ENCODE data around the gene GRK3. TPM values are rescaled to one million over a fixed set of nuclear protein-coding genes. Genes with fewer than 3 reads are reported as not detected.
A peak's percentile ranks its signal among the peaks of the same experiment; 100 is the strongest.
"Not testable (repeated sequence)": the region's sequence is repeated elsewhere in the genome, so short reads cannot be mapped to it uniquely, and the experiment has no call there.

Gene GRK3
- total RNA-seq, 1 donor from 2014 or later = 4.0 TPM

DNA sequence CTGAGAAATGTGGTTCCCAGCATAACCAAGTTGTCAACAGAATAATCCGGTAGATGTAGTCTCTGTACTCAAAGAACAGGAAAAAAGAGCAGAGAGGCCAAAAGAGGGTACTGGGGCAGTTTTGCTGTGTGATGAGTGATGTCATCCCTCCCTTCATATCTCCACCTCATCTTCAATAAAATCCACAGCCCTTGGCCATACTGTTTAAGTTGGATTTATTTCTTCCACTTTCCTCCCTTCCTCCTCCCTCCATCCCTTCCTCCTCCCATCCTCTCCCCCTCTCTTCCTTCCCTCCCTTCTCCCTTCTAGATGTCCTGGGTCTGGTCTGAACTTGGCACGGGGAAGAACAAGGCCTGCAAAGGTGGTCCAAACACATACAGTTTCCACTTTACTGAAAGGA, 18.2 kb upstream of the GRK3 start:
- intact Hi-C loops (cut with DNase I) = no loop called here
- DNase-seq (ENCODE audit: missing footprints) (no peak), ATAC-seq (no peak)

- intact Hi-C loops (cut with DNase I) = no loop called here
- peak; percentile 37 for ATAC-seq
- no peak for DNase-seq (ENCODE audit: missing footprints)
Observed at GRCh38 chr22:25546751-25547150, 17.7 kb upstream of the GRK3 start.

DNA sequence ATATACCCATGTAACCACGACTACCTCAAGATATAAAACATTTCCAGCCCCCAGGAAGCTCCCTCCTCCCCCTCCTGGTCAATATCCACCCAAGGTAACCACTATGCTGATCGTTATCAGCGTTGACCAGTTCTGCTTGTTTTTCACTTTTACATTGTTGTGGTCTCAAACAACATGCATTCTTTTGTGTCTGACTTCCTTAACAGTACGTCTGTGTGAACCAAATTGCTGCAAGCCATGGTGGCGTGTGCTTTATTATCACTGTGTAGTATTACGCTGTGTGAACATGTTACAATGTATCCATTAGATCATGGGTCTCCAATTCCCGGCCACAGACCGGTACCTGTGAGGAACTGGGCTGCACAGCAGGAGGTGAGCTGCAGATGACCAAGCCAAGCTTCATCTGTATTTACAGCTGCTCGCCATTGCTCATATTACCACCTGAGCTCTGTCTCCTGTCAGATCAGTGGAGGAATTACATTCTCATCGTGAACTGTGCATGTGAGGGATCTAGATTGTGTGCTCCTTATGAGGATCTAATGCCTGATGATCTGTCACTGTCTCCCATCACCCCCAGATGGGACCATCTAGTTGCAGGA, 15.5 kb upstream of the GRK3 start:
- ATAC-seq (no peak), DNase-seq (ENCODE audit: missing footprints) (no peak)
- intact Hi-C loops (cut with DNase I) = no loop called here

GRCh38 chr22:25551396-25551795, 13.1 kb upstream of the GRK3 start:
- no peak for ATAC-seq
- intact Hi-C loops (cut with DNase I) = no loop called here
- DNase-seq (ENCODE audit: missing footprints) = no peak

DNA sequence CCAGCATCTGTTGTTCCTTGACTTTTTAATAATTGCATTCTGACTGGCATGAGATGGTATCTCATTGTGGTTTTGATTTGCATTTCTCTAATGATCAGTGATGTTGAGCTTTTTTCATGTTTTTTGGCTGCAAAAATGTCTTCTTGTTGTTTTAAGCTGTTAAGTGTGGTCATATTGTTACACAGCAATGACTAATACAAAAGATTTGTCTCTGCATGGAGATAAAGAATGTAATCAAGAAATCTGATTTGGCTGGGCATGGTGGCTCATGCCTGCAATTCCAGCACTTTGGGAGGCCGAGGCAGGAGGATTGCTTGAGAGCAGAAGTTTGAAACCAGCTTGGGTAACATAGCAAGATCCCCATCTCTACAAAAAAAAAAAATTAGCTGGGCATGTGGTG, 12.1 kb upstream of the GRK3 start:
- ATAC-seq; DNase-seq (ENCODE audit: missing footprints); intact Hi-C loops (cut with DNase I): not testable (repeated sequence)

- DNase-seq (ENCODE audit: missing footprints) (no peak), ATAC-seq (no peak)
- intact Hi-C loops (cut with DNase I) = no loop called here
Observed at GRCh38 chr22:25553131-25553530, 11.3 kb upstream of the GRK3 start.

- intact Hi-C loops (cut with DNase I) = no loop called here
- DNase-seq (ENCODE audit: missing footprints) (no peak), ATAC-seq (no peak)
Observed at GRCh38 chr22:25554238-25554671, 10.2 kb upstream of the GRK3 start.

- intact Hi-C loops (cut with DNase I) = no loop called here
- ATAC-seq (peak; percentile 13), DNase-seq (ENCODE audit: missing footprints) (no peak)
Observed at GRCh38 chr22:25554689-25555088, 9.8 kb upstream of the GRK3 start.

GRCh38 chr22:25555586-25555985, 8.9 kb upstream of the GRK3 start:
- no peak for ATAC-seq
- intact Hi-C loops (cut with DNase I) = no loop called here
- DNase-seq (ENCODE audit: missing footprints) = no peak

GRCh38 chr22:25557218-25557617, 7.3 kb upstream of the GRK3 start:
- intact Hi-C loops (cut with DNase I) = no loop called here
- DNase-seq (ENCODE audit: missing footprints) = no peak
- no peak for ATAC-seq

DNA sequence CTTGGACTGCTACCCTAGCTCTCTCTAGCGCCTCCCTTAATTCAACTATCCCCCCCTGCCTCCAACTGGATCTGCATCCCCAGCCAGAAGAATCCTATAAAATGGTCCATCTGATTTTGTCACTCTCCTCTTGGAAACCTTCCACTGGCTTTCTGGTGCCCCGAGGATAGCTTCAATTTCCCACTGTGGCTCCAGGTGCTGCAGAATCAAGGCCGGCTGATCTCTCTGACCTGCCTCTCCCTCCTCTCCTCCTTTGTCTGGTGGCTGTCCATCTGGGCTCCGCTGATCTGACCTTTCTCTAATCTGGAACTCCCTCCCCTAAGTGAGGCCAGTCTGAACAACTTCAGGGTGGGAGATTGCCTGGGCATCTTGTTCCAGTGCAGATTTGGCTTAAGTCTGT, 6.1 kb upstream of the GRK3 start:
- ATAC-seq = no peak
- DNase-seq (ENCODE audit: missing footprints) = no peak
- intact Hi-C loops (cut with DNase I) = no loop called here

DNA sequence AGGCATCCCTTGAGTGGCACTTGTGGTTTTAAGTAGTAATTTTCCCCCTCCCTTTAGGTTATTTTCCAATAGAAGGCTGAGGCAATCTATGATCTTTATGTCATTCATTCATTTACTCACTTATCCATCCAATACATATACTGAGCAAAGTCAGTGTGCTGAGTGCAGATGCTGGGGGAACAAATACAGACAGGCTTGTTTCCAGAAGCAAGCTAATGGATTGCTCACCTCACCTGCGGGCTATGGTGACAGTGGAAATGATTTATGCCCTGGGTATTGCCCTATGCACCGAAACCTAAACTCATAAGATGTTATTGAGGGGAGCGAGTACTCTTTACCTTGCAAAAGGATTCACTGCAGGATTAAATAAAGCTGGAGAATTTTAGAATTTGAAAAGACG, 4.6 kb upstream of the GRK3 start:
- intact Hi-C loops (cut with DNase I) = loop anchor here (5.0 kb wide), 1 partner anchor 142 kb away; no protein-coding TSS in a partner anchor
- DNase-seq (ENCODE audit: missing footprints); ATAC-seq: not testable (repeated sequence)

GRCh38 chr22:25561182-25561581, 3.3 kb upstream of the GRK3 start:
- not testable (repeated sequence) for ATAC-seq; DNase-seq (ENCODE audit: missing footprints)
- intact Hi-C loops (cut with DNase I) = loop anchor here (5.0 kb wide), 1 partner anchor 141 kb away; no protein-coding TSS in a partner anchor

DNA sequence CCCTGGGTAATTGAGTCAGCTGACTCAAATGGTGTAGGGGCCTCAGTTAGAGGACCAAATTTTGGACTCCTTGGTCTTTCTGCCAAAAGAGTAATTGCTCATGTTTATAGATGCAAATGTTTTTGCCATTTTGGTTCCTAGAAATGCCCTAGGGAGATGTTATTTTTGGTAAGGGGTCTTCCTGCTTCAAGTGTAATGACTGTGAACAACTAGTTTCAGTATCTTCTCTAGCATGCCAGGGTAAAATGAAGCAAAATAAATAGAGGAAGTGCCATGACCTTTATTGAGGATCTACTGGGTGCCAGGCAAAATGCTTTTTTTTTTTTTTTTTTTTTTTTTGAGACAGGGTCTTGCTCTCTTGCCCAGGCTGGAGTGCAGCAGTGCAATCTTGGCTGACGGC, 2.5 kb upstream of the GRK3 start:
- not testable (repeated sequence) for DNase-seq (ENCODE audit: missing footprints)
- intact Hi-C loops (cut with DNase I) = loop anchor here (5.0 kb wide), 1 partner anchor 140 kb away; no protein-coding TSS in a partner anchor

GRCh38 chr22:25562966-25563760, 1.3 kb upstream of the GRK3 start:
- DNase-seq (ENCODE audit: missing footprints); ATAC-seq: not testable (repeated sequence)
- intact Hi-C loops (cut with DNase I) = loop anchor here (5.0 kb wide), 1 partner anchor 139 kb away; no protein-coding TSS in a partner anchor

More for the DNA sequence above, 2.5 kb upstream of the GRK3 start:
- not testable (repeated sequence) for ATAC-seq

DNA sequence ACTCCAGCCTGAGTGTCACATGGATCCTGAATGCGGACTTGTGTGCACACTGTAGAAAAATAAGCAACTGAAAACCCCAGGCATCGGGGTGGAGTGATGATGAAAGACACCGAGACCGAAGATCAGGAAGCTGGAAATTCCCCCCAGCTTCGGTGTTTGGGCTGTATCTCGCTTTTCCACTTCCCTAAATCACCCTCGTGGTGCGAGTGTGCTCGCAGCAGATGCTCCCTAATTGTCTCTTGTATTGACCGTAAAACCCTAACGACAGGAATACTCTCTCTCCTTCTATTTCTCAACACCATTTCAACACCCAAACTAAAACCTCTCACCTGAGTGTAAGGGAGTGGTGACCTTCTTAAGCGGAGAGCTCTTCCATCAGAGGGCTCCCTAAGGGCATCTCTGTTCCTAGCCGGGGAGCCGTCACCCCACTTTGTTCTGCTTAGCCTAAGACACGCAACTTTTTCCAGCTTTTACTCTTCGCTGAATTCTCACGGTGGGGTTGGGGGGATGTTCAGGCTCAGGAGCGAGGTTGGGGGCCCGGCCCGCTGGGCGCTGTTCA, 635 bp upstream of the GRK3 start:
- intact Hi-C loops (cut with DNase I) = loop anchor here (5.0 kb wide), 1 partner anchor 138 kb away; no protein-coding TSS in a partner anchor
- DNase-seq (ENCODE audit: missing footprints) (peak; percentile 73), ATAC-seq (peak; percentile 48)

DNA sequence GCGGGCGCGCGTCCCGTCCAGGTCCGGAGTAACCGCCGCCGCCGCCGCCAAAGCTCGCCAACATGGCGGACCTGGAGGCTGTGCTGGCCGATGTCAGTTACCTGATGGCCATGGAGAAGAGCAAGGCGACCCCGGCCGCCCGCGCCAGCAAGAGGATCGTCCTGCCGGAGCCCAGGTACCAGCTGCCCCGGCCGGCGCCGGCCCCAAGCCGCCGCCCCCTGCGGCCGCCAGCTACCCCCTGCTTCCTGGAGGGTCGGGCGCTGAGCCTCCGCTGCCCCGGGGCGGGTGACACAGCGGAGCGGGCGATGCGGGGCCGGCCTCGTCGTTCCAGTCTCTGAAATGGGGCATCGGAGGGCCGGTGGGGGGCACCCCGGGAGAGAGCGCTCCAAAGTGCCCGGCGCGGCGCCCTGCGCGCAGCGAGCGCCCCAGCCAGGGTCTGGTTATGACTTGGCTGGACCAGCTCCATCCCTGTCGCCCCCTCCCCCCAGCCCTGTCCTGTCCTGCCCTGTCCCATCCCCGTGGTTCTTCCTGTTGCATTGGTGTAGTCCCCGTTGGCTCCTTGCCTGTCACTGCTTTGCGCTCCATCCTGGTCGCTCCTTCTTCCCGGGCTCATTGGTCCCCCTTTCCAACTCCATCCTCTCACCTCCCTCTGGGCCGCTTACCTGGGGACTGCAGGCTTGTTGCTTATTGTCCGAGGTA, 653 bp downstream of the GRK3 start:
- ATAC-seq = peak; percentile 14
- peak; percentile 70 for DNase-seq (ENCODE audit: missing footprints)

GRCh38 chr22:25566186-25566897, 1.9 kb downstream of the GRK3 start:
- DNase-seq (ENCODE audit: missing footprints) = no peak
- no peak for ATAC-seq
- intact Hi-C loops (cut with DNase I) = loop anchor here (5.0 kb wide), 1 partner anchor 84 kb away; no protein-coding TSS in a partner anchor

More for the DNA sequence above, 653 bp downstream of the GRK3 start:
- intact Hi-C loops (cut with DNase I) = loop anchor here (5.0 kb wide), 2 partner anchors 83 to 137 kb away; no protein-coding TSS in a partner anchor

All from Right ventricle myocardium inferior (tissue), 1 donor.